Chondrocyte (in vitro differentiated cells): Measurements from ENCODE around the gene DSG1. TPM values are rescaled to one million over a fixed set of nuclear protein-coding genes. Genes with fewer than 3 reads are reported as not detected.

Experiments
- DNase-seq: peaks from one replicate; pipeline ENCODE4 v3.0.0; 2021; ENCODE audit warnings: mixed read lengths, low spot score
- H3K27ac Mint-ChIP-seq: one replicate; pipeline ENCODE4 v1.8.0; 2021; ENCODE audit warnings: mild to moderate bottlenecking, moderate library complexity, mixed read lengths; ENCODE audit not compliant: unreplicated experiment
- H3K27me3 Mint-ChIP-seq: 2 replicates; pipeline ENCODE4 v1.8.0; 2021; ENCODE audit warnings: low read depth, mixed read lengths
- H3K36me3 Mint-ChIP-seq: 2 replicates; pipeline ENCODE4 v1.8.0; 2021; ENCODE audit warnings: low read depth, mixed read lengths
- H3K4me1 Mint-ChIP-seq: 2 replicates; pipeline ENCODE4 v1.8.0; 2021; ENCODE audit warnings: low read depth, mild to moderate bottlenecking, mixed read lengths
- H3K4me3 Mint-ChIP-seq: one replicate; pipeline ENCODE4 v1.8.0; 2021; ENCODE audit warnings: mild to moderate bottlenecking, moderate library complexity, mixed read lengths; ENCODE audit not compliant: unreplicated experiment
- H3K9me3 Mint-ChIP-seq: 2 replicates; pipeline ENCODE4 v1.8.0; 2021; ENCODE audit warnings: low read depth, mixed read lengths
- CTCF ChIP-seq: fragments of 200-600 bp; sonication (generic); IDR thresholded peaks from 2 replicates; pipeline ENCODE4 v1.5.0; 2021; ENCODE audit warnings: antibody characterized with exemption, mild to moderate bottlenecking, moderate library complexity
- total RNA-seq: library from RNA; stranded (reverse); gene quantifications from 3 replicates; pipeline ENCODE4 v1.2.1, GENCODE V29; 2021

The DSG1 gene
- total RNA-seq, 1 donor from 2014 or later: not detected

- Mint-ChIP-seq H3K36me3 (peaks cover 13% of the 10 kb centered on the region), H3K27me3 (peaks cover 14% of the 10 kb centered on the region), H3K9me3 (peaks cover 36% of the 10 kb centered on the region), H3K4me3 (no peak overlapping the region), H3K4me1 (no peaks in the 10 kb centered on the region), H3K27ac (no peak overlapping the region)
- TF ChIP-seq CTCF: no peak
- DNase-seq: no peak
These were observed 26.3 kb upstream of the DSG1 start for GRCh38 chr18:31291688-31292087.

DNA sequence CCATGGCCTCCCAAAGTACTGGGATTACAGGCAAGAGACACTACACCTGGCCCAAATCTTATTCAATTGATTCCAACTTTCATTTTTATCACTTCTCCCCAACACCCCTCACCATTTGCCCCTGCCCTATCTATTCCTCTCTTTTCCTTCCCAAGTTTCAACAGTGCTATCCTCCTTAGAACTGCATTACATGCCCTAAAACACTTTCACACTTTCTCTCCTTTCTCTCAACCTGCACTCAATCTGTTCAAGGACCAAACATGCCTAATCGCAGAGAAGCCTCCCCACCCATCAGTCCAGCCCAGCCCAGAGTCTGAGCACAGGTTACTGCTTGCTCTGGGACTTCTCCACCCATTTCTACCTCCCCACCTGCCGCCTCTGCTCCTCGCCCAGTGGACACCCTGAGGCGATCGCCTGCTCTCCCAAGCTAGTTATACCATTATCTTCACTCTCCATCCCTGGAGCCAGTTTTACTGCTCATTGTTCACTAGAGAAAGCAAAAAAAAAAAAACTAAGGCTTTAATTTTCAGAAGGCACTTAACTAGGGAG is 23.7 kb upstream of the DSG1 start:
- no peak for DNase-seq
- Mint-ChIP-seq H3K27me3 (peaks cover 14% of the 10 kb centered on the region), H3K36me3 (peaks cover 13% of the 10 kb centered on the region), H3K4me1 (no peaks in the 10 kb centered on the region), H3K27ac (no peak overlapping the region), H3K9me3 (peaks cover 33% of the 10 kb centered on the region), H3K4me3 (no peak overlapping the region)
- TF ChIP-seq CTCF: no peak

DNA sequence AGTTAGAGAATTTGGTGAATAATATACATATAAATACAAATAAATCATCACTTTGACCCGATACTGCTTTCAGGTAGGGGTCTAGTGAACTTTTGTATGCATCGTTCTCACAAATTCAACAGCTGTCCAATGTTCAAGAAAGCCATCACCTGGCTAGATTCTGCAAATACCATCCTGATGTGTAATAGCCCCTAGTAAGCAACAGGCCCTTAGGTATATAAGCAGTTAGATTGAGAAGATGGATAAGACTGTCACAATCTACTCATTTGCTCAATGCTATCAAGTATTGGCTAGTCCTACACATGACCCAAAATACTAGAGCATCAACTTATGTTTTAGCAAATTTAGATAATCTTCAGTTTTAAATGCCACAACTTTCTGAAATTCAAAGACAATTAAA is 20.7 kb upstream of the DSG1 start:
- DNase-seq: no peak
- H3K27ac Mint-ChIP-seq: no peak overlapping the region
- H3K36me3 Mint-ChIP-seq: peaks cover 3% of the 10 kb centered on the region
- H3K27me3 Mint-ChIP-seq: peaks cover 14% of the 10 kb centered on the region
- H3K4me1 Mint-ChIP-seq: peaks cover 13% of the 10 kb centered on the region
- no peak overlapping the region for H3K4me3 Mint-ChIP-seq
- no peak for TF ChIP-seq CTCF
- H3K9me3 Mint-ChIP-seq: peaks cover 8% of the 10 kb centered on the region

- Mint-ChIP-seq H3K4me3 (no peak overlapping the region), H3K27ac (no peak overlapping the region), H3K4me1 (peaks cover 23% of the 10 kb centered on the region), H3K9me3 (no peaks in the 10 kb centered on the region), H3K36me3 (no peaks in the 10 kb centered on the region), H3K27me3 (no peaks in the 10 kb centered on the region)
- no peak for DNase-seq
- TF ChIP-seq CTCF: no peak
These were observed 16.7 kb upstream of the DSG1 start for GRCh38 chr18:31301201-31301655.

GRCh38 chr18:31302991-31303390 is 15.0 kb upstream of the DSG1 start:
- no peak for DNase-seq
- Mint-ChIP-seq H3K4me3 (no peak overlapping the region), H3K36me3 (no peaks in the 10 kb centered on the region), H3K27ac (no peak overlapping the region), H3K9me3 (no peaks in the 10 kb centered on the region), H3K4me1 (peaks cover 23% of the 10 kb centered on the region), H3K27me3 (no peaks in the 10 kb centered on the region)
- no peak for TF ChIP-seq CTCF
